IPS DF 19.7 (cell line): ENCODE measurements around the gene OGFOD1.

Experiments used
- DNase-seq: peaks from one replicate; pipeline ENCODE4 v3.0.0-alpha.2; 2013; ENCODE audit warnings: low read depth, low spot score

Gene OGFOD1

GRCh38 chr16:56525236-56525635, 73.9 kb downstream of the OGFOD1 start:
- DNase-seq: no peak
